Endodermal cell (in vitro differentiated cells): ENCODE measurements around the gene TUBB8. TPM values are rescaled to one million over a fixed set of nuclear protein-coding genes. Genes with fewer than 3 reads are reported as not detected.

Source experiments
- DNase-seq: peaks from one replicate; pipeline ENCODE4 v3.0.0-alpha.2; 2017
- H3K27ac ChIP-seq: 2 replicates; pipeline ENCODE4 v1.5.1; 2013; ENCODE audit warnings: mild to moderate bottlenecking, low read depth, low read length, moderate library complexity
- H3K27me3 ChIP-seq: 2 replicates; pipeline ENCODE4 v1.6.1; 2013; ENCODE audit warnings: mild to moderate bottlenecking, low read length, moderate library complexity; ENCODE audit not compliant: insufficient read depth, control insufficient read depth, poor library complexity, severe bottlenecking
- H3K36me3 ChIP-seq: 2 replicates; pipeline ENCODE4 v1.7.0; 2013; ENCODE audit warnings: mild to moderate bottlenecking, low read length, moderate library complexity; ENCODE audit not compliant: control insufficient read depth, insufficient read depth
- H3K4me1 ChIP-seq: one replicate; pipeline ENCODE4 v1.7.0; 2013; ENCODE audit warnings: low read length; ENCODE audit not compliant: control insufficient read depth, insufficient read depth
- H3K4me3 ChIP-seq: 2 replicates; pipeline ENCODE4 v1.5.1; 2013; ENCODE audit warnings: mild to moderate bottlenecking, low read length, moderate library complexity
- H3K9ac ChIP-seq: 2 replicates; pipeline ENCODE4 v1.6.1; 2013; ENCODE audit warnings: mild to moderate bottlenecking, low read length, moderate library complexity; ENCODE audit not compliant: poor library complexity, severe bottlenecking; ENCODE audit errors: extremely low read depth
- H3K9me3 ChIP-seq: 2 replicates; pipeline ENCODE4 v1.6.1; 2013; ENCODE audit warnings: mild to moderate bottlenecking, low read length, moderate library complexity; ENCODE audit not compliant: control insufficient read depth
- H3K27ac Mint-ChIP-seq: 2 replicates; pipeline ENCODE4 v1.8.0; 2020; ENCODE audit warnings: mixed read lengths
- H3K27me3 Mint-ChIP-seq: 2 replicates; pipeline ENCODE4 v1.8.0; 2021; ENCODE audit warnings: mild to moderate bottlenecking, mixed read lengths; ENCODE audit not compliant: insufficient read depth
- H3K36me3 Mint-ChIP-seq: 2 replicates; pipeline ENCODE4 v1.8.0; 2020; ENCODE audit warnings: low read depth, mixed read lengths
- H3K4me1 Mint-ChIP-seq: 2 replicates; pipeline ENCODE4 v1.8.0; 2020; ENCODE audit warnings: mixed read lengths
- H3K4me3 Mint-ChIP-seq: 2 replicates; pipeline ENCODE4 v1.8.0; 2020; ENCODE audit warnings: mild to moderate bottlenecking, moderate library complexity, mixed read lengths
- H3K9me3 Mint-ChIP-seq: 2 replicates; pipeline ENCODE4 v1.8.0; 2020; ENCODE audit warnings: mild to moderate bottlenecking, mixed read lengths
- CTCF ChIP-seq: fragments of 200-600 bp; sonication (generic); conservative IDR thresholded peaks from 2 replicates; pipeline ENCODE4 v1.5.0; 2021; ENCODE audit warnings: antibody characterized with exemption, mild to moderate bottlenecking
- WGBS, 2 experiments: methylation state at CpG; one replicate each; pipeline versions ENCODE4 v1.1.5 to v1.1.7; 2013; ENCODE audit warnings: missing lambda C conversion rate in 2 of 2, mixed read lengths in 1 of 2; ENCODE audit not compliant: insufficient coverage in 1 of 2, insufficient read length in 1 of 2; 5-methylcytosine and 5-hydroxymethylcytosine counted together
- total RNA-seq, 2 donors: library from RNA; stranded (reverse); fragmentation: NEBNext Ultra II Directional in 1 of 2; extraction: Animal tissue kit (Norgen Biotek cat#: 25700) in 1 of 2; gene quantifications; 2 replicates in 1 of 2; 3 replicates in 1 of 2; pipeline ENCODE4 v1.2.1, GENCODE V29; 2021

The TUBB8 gene
- total RNA-seq, 2 donors from 2014 or later = 0.90 to 1.9 TPM

- Histone ChIP-seq H3K9me3 (no peaks in the 10 kb centered on the region), H3K36me3 (no peaks in the 10 kb centered on the region), H3K4me3 (no peak overlapping the region), H3K27ac (no peak overlapping the region), H3K4me1 (no peaks in the 10 kb centered on the region), H3K27me3 (no peaks in the 10 kb centered on the region), H3K9ac (no peak overlapping the region)
- 81 to 85% methylated on average over 6 to 8 of the region's 8 CpGs for WGBS, 2 experiments
- Mint-ChIP-seq H3K27ac (no peak overlapping the region), H3K36me3 (no peaks in the 10 kb centered on the region), H3K9me3 (no peaks in the 10 kb centered on the region), H3K4me3 (no peak overlapping the region), H3K27me3 (peaks cover 36% of the 10 kb centered on the region), H3K4me1 (peaks cover 4% of the 10 kb centered on the region)
- TF ChIP-seq CTCF = no peak
- DNase-seq = no peak
Measured at GRCh38 chr10:85044-85443, 35.9 kb upstream of the TUBB8 start.

GRCh38 chr10:83930-84530, 34.9 kb upstream of the TUBB8 start:
- H3K9ac ChIP-seq = no peak overlapping the region
- Mint-ChIP-seq H3K36me3 (no peaks in the 10 kb centered on the region), H3K27me3 (peaks cover 43% of the 10 kb centered on the region), H3K27ac (no peak overlapping the region), H3K9me3 (no peaks in the 10 kb centered on the region), H3K4me1 (peaks cover 4% of the 10 kb centered on the region), H3K4me3 (no peak overlapping the region)
- H3K27me3 ChIP-seq = no peaks in the 10 kb centered on the region
- no peaks in the 10 kb centered on the region for H3K36me3 ChIP-seq
- no peaks in the 10 kb centered on the region for H3K9me3 ChIP-seq
- H3K4me1 ChIP-seq = no peaks in the 10 kb centered on the region
- H3K4me3 ChIP-seq = no peak overlapping the region
- DNase-seq = no peak
- no peak overlapping the region for H3K27ac ChIP-seq
- no peak for TF ChIP-seq CTCF
- 80 to 93% methylated on average over 3 to 9 of the region's 9 CpGs for WGBS, 2 experiments

GRCh38 chr10:80477-81105, 31.5 kb upstream of the TUBB8 start:
- H3K9me3 Mint-ChIP-seq = no peaks in the 10 kb centered on the region
- H3K27me3 Mint-ChIP-seq = peaks cover 59% of the 10 kb centered on the region
- H3K4me1 Mint-ChIP-seq = no peaks in the 10 kb centered on the region
- Histone ChIP-seq H3K27ac (no peak overlapping the region), H3K36me3 (no peaks in the 10 kb centered on the region), H3K27me3 (peaks cover 7% of the 10 kb centered on the region), H3K9ac (no peak overlapping the region), H3K4me3 (no peak overlapping the region), H3K4me1 (no peaks in the 10 kb centered on the region), H3K9me3 (no peaks in the 10 kb centered on the region)
- TF ChIP-seq CTCF = no peak
- H3K27ac Mint-ChIP-seq = no peak overlapping the region
- no peak for DNase-seq
- no peaks in the 10 kb centered on the region for H3K36me3 Mint-ChIP-seq
- WGBS, 2 experiments = 50 to 81% methylated on average over 1 to 7 of the region's 7 CpGs
- no peak overlapping the region for H3K4me3 Mint-ChIP-seq
